GM18507 (cell line): ENCODE measurements around the gene GLCE.
"Not testable (repeated sequence)": the region's sequence is repeated elsewhere in the genome, so short reads cannot be mapped to it uniquely, and the experiment has no call there.

Source experiments
- DNase-seq: peaks from one replicate; pipeline ENCODE4 v3.0.0; 2011; ENCODE audit warnings: low read depth; ENCODE audit not compliant: insufficient read length; ENCODE audit errors: extremely low spot score
- FAIRE-seq: peaks from 2 replicates; lab custom pipeline; 2011; peaks lifted over from hg19 to GRCh38; lab: Jason Lieb, UNC

Gene GLCE

DNA sequence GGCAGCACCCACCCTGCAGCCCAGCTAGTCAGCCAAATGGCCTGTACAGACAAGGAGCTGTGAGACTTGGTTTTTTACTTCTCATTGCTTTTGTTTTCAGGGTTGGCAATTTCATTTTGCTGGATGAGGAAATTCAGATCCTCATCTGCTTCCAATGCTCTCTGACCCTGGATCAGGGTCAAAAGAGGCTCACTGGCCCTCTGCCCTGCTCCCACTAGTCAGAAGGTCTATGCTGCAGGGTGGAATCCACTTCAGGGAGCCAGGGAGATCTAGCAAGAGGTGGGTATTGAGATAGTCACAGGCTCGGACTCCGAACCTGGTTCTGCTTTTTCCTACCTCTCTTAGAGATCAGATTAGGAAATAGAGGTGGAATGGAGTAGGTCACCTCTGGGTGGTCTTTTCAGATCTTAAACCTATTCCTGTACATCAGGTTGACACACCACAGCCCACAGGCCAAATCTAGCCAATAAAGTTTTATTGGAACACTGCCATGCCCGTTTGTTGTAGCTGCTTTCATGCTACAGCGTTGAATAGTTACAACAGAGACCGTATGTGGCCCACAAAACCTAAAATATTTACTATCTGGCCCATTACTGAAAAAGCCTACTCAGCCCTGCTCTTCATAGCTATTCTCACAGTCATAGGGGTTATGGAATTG, 26.4 kb upstream of the GLCE start:
- DNase-seq: no peak
- FAIRE-seq: no peak

DNA sequence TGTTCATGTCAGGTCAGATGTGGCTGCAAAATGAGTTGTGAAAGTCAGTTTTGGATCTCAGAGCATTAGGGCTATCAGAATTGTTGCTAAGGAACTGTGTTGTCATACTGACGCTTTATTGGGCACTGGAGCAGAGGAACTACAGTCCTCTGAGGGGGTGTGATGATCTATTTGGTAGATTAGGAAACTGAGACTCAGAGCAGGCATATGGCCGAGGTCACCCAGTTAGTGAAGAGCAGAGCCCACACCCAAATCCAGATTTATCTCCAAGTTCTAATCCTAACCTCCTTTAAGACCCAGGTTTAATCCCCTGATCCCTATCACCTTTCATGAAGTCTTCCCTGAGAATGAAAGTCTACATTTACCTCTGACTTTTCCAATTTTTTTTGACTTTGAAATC, 25.6 kb upstream of the GLCE start:
- DNase-seq (no peak), FAIRE-seq (no peak)

DNA sequence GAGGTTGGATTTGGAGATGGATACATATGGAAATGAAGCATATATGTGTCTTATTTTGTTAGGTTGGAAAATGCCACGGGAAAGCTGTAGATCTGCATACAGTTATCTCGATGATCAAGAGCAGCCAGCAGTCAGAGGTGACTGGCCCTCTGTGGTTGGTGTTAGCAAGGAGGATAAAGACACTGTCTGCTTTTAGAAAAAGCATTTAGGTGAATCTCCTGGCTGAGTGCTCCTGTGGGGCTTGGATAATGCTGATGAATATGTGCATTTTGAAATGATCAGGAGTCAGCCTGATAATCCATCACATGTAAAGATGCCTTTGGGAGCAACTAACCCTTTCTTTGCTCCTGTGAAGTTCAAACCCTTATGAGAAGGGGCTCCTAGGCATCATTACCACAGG, 24.9 kb upstream of the GLCE start:
- FAIRE-seq (no peak), DNase-seq (no peak)

DNA sequence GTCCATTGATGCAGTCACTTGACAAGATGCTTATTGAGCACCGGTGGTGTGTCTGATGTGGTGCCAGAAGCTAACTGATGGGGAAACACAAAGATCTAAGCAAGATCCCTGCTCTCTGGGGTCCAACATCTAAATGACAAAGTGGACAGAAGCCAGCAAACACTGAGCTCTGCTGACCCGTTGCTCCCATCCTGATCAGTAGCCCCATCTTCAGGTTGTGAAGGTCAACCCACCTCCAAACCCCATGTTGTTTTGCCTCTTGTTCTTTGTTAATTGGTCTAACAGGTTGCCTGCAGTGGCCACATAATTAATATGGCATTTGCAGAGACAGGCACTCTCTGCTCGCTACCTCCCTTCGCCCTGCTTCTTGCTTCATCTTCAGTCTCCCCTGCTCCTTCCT, 21.5 kb upstream of the GLCE start:
- DNase-seq: no peak
- no peak for FAIRE-seq

DNA sequence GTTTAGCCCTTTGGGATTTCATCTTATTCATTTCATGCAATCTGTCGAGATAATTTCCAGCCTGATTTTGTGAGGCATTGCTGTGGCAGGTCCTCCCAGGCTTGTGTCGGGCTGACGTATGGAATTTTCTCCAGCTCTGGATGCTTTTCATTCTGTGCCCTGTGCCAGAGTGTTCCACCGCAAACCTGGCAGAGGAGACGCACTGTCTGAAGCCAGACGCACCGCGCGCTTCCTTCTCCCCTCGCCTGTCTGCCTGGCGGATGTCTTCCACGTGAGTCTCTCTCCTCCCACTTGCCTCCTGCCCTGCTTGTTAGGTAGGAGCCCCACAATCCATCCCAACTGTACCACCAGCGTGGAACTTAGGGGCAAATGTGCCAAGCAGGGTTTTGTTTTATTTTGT, 20.1 kb upstream of the GLCE start:
- DNase-seq (no peak), FAIRE-seq (no peak)

DNA sequence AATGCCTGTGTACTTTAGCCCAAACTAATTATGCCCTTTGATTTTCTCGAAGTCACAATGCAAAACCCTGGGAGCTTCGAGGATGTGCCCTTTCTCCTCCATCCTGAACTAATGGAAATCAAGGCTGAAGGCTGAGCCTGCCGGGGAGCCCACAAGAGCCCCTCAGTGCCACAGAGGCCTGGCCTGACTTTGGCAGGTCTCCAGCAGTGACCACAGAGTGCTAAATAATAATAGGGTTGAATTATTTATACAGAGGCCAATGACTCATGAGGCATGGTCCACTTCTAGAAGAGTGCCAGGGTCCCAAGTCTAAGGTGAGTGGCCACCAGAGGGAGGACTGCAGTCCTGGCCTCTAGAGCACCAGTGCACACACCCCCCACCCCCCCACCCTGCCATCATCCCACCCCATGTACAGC, 19.1 kb upstream of the GLCE start:
- DNase-seq: no peak

DNA sequence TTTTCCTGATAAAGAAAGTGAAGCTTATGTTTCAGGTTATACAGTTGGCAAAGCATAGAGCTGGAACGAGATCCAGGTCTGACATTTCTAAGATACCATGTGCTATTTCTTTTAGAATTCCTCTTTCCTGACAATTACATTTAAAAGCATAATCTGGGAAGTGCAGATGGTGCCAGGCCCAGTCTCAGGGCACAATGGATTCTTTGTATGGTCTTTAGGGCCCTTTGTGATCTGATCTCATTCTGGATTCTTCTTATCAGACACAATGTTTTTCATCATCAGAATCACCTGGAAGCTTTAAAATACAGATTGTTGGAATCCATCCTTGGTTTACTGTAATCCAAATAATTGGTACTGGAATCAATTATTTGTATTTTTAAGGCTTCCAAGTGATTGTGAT, 18.6 kb upstream of the GLCE start:
- DNase-seq (no peak), FAIRE-seq (no peak)

More for the DNA sequence above, 19.1 kb upstream of the GLCE start:
- FAIRE-seq: no peak

DNA sequence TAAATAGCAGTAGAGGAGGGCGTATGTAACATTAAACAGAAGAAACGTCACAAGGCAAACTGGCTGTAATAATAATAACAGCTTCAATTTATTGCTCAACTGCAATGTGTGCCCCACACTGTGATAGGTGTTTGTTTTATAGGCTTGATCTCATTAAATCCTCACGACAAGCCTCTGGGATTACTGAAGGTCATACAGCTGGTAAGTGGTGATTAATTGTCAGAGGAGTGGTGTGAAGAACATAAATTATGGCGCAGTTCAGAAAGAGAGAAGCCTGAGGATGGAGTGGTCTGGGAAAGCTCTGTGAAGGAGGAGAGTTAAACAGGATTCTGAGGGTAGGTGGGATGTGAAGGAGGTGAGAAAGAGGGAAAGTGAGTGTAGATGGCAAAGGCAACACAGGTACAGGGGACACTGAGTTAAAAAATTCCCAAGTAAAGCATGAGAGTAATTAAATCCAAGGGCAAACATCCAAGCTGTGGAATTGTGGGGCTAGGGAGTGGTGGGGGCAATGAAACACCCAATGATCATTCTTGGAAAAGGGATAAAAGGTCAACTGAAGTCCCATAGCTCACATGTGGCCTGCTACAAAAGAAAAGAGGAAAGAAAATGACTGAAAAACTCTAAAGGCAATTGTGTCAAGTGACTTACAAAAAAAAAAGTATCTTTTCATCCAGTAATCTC, 16.5 kb upstream of the GLCE start:
- no peak for DNase-seq
- FAIRE-seq: no peak

DNA sequence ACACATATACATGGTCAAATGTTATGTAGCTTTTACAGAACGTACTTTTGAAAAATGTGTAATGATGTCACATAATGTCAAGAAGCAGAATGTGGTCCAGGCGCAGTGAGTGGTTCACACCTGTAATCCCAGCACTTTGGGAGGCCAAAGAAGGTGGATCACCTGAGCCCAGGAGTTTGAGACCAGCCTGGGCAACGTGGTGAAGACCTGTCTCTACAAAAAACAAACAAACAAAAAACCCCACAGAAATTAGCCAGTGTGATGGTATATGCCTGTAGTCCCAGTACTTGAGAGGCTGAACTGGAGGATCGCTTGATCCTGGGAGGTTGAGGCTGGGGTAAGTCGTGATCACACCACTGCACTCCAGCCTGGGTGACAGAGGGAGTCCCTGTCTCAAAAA, 15.9 kb upstream of the GLCE start:
- no peak for FAIRE-seq
- no peak for DNase-seq

DNA sequence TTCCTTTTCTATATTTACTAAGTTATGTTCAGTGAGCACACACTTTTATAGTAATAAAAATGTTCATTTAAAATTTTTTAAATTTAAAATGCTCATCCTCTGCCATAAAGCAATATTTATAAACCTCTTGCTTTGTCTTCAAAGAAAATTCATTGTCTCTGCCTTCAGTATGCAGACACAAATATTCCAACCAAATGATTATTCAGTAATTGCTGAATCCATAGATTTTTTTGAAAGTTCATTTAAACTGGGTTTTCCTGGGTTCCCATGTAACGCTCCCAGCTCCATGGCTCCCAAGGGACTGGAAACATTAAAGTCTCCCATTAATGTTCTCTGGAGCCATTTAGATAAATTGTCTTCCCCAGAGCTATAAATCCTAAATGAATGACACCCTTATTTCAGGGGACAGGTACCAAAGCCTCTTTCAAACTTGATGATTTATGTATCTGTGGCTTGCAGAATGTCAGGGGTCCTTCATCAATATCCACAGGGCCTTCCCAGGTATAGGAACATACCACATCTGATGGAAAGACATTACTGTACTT, 15.2 kb upstream of the GLCE start:
- DNase-seq: no peak
- FAIRE-seq: no peak

DNA sequence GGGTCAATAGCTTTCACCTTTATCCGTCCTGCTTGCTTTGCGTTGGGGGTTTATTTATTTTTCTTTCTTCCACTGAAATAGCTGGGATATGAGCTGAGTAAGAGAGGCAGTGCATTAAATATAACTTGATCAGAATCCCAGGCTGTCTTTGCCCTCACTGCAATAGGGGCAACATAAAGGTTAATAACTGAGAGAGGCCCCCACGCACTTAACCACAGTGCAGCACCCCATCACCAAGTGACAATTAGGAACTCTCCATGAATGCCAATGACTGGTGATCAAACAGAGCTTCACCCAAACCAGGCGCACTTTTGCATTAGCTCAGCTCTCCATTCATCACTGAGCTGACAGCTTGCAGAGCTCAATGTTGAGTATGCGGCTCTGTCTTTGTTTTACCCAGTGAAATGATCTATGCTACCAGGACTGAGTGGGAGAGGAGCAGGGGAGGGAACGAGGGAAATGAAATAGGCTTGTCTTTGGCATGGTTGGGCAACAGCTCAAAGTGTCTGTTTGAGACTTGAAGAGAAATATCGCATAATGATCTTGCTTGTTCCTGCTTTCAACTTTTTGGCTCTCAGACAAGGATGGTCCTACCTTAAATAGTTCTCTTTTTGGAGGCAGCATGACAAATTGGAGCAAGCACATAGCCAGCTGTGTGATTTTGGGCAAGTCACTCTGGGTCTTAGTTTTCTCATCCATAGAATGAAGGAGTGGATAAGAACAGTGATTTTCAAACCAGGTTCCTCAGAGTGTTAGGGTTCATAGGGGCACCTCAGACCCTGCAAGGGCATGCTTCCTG, 14.5 kb upstream of the GLCE start:
- DNase-seq: no peak
- no peak for FAIRE-seq

DNA sequence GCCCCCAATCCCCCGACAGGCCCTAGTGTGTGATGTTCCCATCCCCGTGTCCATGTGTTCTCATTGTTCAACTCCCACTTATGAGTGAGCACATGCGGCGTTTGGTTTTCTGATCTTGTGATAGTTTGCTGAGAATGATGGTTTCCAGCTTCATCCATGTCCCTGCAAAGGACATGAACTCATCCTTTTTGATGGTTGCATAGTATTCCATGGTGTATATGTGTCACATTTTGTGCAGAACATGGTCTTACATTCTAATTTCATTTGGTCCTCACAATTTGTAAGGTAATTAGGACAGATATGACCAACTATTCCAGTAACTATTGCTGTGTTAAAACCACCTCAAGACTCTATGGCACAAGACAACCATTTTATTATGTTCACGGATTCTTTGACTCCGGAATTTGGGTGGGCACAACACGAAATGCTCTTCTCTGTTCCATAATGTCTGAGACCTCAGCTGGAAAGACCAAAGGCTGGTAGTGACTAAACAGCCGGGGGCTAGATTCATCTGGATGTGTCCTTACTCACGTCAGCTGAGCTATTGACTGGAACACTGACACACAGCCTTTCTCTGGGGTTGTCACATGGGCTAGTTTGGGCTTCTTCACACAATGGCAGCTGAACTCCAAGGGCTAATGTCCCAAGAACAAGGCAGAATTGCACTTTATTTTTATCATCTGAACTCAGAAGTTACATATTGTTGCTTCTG, 13.6 kb upstream of the GLCE start:
- no peak for FAIRE-seq
- DNase-seq: no peak

DNA sequence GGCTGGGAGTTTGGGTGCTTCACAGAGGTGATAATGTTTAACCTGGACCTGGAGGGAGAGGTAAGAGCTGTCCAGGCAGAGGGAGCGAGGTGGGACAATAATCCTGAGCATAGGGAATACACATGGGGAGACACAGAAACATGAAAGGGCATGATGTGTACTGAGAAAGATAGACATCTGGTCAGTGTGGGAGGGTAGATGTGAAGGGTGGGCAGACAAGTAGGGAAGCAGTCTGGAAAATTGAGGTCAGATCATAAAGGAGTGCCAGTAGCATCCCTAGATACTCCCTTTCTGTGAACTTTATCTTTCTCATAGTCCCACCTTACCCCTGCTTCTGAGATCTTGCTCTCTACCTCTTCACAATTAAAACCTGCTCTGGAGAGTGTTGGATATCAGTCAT, 12.0 kb upstream of the GLCE start:
- no peak for DNase-seq
- no peak for FAIRE-seq

DNA sequence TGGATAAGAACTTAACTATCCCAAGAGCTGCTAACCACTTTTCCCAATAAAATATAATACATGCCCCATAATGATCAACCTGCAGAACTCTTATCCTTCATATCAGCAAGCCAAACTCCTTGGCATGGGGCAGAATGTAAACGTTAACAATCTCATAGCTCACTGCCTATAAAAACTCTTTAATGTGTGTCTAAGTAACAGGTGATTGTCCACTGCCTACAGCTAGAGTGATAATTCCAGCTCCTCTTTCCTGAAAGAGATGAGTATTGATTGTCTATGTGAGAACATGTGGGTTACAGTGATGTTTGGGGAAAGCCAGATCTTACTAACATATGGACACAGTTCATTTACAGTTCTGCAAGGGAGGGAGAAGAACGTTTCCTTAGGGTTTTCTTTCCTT, 11.3 kb upstream of the GLCE start:
- DNase-seq (no peak), FAIRE-seq (no peak)

DNA sequence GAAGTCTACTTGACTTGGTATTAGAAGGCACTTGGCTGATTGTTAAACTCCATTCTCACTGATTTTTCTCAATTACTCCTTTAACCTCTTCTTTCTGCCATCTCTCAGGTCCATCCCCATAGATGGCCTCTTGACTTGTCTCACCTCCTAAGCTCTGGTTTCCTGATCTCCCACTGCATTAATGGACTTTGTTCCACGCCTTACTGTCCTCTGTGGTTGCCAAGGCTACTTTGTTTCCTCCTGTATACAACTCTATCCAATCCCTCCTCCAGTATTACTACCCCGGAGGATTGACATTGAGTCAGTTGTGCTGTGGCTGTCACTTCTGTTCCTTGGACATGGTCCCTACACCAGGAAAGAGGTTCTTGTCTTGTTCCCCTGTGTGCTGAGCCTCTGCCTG, 10.6 kb upstream of the GLCE start:
- no peak for DNase-seq
- no peak for FAIRE-seq

DNA sequence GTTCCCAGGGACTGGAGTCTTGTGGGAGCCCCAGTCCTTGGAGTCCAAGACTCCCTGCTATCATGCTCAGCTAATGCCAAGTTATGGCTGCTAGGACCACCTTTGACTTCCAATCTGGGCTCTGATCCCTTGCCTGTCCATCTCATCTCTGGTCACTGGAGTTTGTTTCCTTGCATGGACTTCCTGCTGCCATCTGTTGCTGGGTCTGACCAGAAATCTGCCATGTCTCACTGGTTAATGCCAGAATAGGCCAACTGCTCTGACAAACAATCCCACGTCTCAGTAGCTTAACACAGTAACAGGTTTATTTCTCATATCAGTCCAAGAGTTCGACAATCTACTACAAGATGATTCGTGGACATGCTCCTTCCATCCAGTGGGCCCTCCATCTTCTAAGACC, 10.1 kb upstream of the GLCE start:
- DNase-seq: no peak
- no peak for FAIRE-seq

DNA sequence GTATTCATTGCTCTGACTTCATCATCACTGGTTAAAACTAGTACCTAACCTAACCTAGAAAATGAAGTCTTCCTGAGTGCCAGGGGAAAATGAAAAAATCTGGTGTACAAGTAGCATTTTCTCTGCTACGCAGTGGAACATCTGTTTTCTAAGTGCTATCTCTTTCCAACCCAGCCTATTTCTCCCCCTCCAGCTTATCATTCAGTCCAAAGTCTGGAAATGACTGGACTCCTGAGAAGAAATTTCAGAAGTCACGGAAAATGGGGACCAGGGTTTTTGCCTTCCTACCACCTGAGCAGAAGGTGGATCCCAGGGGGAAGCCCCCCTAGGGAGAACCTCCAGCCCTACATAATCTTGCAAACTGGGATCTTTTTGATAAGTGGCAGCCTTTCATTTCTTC, 9.6 kb upstream of the GLCE start:
- DNase-seq (no peak), FAIRE-seq (no peak)

DNA sequence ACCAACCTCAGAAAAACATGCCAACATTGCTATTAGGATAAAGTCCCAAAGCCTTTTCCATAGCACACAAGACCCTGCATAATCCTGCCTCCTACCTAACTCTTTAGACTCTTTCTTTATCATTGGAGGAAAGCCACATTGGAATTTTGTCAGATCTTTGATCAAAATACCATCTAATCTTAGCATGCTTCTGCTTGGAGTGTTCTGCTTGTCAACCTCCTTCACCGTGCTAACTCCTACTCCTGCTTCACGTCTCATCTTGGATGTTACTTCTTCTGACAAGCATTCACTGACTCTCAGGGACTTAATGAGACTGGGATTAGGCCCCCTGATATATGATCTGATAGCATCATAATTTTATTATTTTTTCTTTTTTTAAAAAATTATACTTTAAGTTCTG, 7.4 kb upstream of the GLCE start:
- FAIRE-seq: no peak
- DNase-seq: no peak

DNA sequence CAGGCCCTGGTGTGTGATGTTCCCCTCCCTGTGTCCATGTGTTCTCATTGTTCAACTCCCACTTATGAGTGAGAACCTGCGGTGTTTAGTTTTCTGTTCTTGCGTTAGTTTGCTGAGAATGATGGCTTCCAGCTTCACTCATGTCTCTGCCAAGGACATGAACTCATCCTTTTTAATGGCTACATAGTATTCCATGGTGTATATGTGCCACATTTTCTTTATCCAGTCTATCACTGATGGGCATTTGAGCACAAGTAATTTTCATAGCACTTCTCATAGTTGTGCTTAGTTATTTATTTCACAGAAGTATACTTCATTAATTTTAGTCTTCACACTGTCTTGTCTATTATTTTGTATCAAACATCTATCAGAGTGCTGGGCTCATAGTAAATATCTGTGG, 6.8 kb upstream of the GLCE start:
- FAIRE-seq, DNase-seq: not testable (repeated sequence)

DNA sequence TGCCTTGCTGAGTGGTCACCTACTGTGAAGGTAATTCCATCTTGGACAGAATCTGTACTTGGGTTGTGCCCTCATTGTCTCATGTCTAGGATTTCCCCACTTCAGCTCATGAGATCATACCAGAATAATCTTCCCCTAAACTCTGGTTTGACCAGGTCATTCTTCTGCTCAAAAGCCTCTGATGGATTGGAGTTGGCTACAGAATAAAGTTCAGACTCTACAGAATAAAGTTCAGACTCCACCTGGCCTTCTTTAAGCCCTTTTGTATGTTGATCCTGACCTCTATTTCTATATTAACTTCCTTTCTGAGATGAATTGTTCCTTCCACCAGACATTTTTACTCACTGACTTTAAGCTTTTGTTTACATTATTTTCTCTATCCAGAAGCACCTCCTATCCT, 6.4 kb upstream of the GLCE start:
- no peak for FAIRE-seq
- DNase-seq: no peak
